GM19372 (cell line): ENCODE data around the gene MAGEA2B.
"Not testable (repeated sequence)": the region's sequence is repeated elsewhere in the genome, so short reads cannot be mapped to it uniquely, and the experiment has no call there.

Experiments
- ATAC-seq: cut with Tn5 transposase; IDR thresholded peaks from one replicate; pipeline ENCODE4 v1.9.1; 2021; ENCODE audit warnings: mild to moderate bottlenecking, low read depth, moderate library complexity; ENCODE audit not compliant: unreplicated experiment

The MAGEA2B gene, protein sequence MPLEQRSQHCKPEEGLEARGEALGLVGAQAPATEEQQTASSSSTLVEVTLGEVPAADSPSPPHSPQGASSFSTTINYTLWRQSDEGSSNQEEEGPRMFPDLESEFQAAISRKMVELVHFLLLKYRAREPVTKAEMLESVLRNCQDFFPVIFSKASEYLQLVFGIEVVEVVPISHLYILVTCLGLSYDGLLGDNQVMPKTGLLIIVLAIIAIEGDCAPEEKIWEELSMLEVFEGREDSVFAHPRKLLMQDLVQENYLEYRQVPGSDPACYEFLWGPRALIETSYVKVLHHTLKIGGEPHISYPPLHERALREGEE

DNA sequence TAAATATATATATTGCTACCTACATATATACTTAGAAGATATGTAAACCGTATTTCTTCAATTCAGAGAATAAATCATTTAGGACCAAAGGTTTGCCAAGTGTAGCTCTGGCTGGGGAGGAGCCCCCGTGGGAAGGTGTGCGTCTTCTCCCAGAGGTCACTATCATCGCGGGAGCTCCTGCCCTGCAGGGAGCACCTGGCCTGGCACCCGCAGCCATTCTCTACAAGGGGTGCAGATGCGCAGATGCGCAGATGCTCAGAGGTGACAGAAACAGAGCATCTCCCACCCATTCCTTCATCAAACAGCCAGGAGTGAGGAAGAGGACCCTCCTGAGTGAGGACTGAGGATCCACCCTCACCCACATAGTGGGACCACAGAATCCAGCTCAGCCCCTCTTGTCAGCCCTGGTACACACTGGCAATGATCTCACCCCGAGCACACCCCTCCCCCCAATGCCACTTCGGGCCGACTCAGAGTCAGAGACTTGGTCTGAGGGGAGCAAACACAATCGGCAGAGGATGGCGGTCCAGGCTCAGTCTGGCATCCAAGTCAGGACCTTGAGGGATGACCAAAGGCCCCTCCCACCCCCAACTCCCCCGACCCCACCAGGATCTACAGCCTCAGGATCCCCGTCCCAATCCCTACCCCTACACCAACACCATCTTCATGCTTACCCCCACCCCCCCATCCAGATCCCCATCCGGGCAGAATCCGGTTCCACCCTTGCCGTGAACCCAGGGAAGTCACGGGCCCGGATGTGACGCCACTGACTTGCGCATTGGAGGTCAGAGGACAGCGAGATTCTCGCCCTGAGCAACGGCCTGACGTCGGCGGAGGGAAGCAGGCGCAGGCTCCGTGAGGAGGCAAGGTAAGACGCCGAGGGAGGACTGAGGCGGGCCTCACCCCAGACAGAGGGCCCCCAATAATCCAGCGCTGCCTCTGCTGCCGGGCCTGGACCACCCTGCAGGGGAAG, at the start of gene MAGEA2B:
TSS of gene MAGEA2B (plus strand) at position 814 of the 973 bp plus-strand sequence. CDS start 2,479 bp downstream, outside the sequence.
- ATAC-seq, result not testable (repeated sequence)

DNA sequence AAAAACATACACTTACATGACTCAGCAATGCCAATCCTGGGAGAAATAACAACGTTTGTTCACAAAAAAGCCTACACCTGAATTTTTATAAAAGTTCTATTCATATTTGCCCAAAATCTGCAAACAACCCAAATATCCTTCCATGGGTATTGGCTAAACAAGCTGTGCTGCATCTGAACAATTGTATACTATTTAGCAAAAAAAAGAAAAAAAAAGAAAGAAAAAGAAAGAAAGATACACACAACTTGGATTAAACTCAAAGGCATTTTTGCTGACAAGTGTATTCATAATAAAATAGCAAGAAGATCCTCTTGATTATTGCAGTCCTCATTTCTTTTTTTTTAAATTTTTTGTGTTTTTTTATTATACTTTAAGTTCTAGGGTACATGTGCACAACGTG, 40.3 kb upstream of the MAGEA2B start:
- no peak for ATAC-seq

DNA sequence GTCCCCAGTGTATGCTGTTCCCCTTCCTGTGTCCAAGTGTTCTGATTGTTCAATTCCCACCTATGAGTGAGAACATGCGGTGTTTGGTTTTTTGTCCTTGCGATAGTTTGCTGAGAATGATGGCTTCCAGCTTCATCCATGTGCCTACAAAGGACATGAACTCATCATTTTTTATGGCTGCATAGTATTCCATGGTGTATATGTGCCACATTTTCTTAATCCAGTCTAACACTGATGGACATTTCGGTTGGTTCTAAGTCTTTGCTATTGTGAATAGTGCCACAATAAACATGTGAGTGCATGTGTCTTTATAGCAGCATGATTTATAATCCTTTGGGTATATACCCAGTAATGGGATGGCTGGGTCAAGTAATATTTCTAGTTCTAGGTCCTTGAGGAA, 39.8 kb upstream of the MAGEA2B start:
- ATAC-seq, result not testable (repeated sequence)

DNA sequence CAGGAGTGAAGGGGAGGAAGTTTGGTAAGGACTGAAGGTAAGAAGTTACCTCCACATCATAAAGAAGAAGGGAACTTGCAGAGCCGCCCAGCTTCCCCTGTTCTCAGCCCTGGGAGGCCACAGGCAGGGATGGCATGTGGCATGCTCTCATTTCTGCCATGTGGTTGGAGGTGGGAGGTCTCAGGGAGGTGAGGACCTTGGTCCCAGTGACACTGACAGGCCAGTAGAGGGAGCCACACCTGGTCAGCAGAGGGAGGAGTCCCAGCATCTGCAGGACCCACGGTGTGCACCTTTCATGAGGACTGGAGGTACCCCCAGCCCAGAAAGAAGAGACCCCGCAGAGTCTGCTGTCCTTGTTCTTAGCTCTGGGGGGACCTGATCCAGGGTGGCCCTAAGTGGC, 33.4 kb upstream of the MAGEA2B start:
- peak; percentile 90 for ATAC-seq

DNA sequence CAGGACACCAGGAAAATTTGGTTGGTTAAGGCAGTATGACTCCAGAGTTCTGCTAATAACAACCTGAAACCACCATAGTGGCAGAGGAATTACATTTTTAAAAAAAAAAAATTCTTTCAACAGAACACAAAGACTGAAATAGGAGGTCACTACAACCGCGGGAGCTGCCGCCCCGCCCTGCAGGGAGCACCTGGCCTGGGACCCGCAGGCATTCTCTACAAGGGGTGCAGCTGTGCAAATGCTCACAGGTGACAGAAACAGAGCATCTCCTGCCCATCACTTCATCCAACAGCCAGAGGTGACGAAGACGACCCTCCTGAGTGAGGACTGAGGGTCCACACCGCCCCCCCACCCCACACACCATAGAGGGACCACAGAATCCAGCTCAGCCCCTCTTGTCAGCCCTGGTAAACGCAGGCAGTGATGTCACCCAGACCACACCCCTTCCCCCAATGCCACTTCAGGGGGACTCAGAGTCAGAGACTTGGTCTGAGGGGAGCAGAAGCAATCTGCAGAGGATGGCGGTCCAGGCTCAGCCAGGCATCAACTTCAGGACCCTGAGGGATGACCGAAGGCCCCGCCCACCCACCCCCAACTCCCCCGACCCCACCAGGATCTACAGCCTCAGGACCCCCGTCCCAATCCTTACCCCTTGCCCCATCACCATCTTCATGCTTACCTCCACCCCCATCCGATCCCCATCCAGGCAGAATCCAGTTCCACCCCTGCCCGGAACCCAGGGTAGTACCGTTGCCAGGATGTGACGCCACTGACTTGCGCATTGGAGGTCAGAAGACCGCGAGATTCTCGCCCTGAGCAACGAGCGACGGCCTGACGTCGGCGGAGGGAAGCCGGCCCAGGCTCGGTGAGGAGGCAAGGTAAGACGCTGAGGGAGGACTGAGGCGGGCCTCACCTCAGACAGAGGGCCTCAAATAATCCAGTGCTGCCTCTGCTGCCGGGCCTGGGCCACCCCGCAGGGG, 16.2 kb upstream of the MAGEA2B start, which contains the start of gene MAGEA3:
TSS of gene MAGEA3 (plus strand) at position 843 of the 980 bp plus-strand sequence. CDS start 2,039 bp downstream, outside the sequence.
- not testable (repeated sequence) for ATAC-seq

DNA sequence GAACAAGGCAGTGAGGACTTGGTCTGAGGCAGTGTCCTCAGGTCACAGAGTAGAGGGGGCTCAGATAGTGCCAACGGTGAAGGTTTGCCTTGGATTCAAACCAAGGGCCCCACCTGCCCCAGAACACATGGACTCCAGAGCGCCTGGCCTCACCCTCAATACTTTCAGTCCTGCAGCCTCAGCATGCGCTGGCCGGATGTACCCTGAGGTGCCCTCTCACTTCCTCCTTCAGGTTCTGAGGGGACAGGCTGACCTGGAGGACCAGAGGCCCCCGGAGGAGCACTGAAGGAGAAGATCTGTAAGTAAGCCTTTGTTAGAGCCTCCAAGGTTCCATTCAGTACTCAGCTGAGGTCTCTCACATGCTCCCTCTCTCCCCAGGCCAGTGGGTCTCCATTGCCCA, 14.0 kb upstream of the MAGEA2B start:
- ATAC-seq, result not testable (repeated sequence)

DNA sequence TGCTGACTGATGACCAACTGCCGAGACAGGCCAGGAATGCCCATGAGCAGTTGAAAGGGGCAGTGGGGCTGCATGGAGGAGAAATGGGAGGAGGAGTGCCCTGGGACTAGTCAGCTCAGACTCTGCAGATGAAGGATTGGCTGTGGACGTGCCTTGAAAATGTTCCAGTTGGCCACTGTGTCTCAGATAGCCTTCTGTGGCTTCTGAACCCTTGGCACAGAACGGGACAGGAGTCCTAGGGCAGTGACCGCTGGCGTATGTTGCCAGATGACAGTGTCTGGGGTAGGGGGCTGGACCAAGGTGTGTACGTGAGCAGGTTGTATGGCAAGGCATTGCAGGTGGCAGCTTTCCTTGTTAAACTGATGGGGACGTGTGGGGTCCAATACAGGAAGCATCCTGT, 7.9 kb upstream of the MAGEA2B start:
- not testable (repeated sequence) for ATAC-seq

DNA sequence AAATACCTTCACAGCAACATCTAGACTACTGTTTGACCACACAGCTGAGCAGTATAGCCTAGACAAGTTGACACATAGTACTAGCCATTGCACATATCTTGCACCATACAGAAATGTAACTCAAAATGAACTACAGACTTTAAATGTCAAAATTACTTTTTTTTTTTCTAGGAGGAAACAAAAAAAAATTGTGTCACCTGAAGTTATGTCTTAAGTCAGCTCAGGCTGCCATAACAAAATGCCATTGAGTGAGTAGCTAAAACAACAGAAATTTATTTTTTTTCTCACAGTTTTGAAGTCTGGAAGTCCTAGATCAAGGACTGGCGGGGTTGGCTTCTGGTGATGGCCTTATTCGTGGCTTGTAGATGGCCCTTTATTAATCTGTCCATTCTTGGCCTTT, 5.3 kb upstream of the MAGEA2B start, which contains the start of gene CSAG2:
TSS of gene CSAG2 (minus strand) at position 101 of the 400 bp plus-strand sequence. CDS start 161 bp downstream, outside the sequence.
- ATAC-seq, result not testable (repeated sequence)

DNA sequence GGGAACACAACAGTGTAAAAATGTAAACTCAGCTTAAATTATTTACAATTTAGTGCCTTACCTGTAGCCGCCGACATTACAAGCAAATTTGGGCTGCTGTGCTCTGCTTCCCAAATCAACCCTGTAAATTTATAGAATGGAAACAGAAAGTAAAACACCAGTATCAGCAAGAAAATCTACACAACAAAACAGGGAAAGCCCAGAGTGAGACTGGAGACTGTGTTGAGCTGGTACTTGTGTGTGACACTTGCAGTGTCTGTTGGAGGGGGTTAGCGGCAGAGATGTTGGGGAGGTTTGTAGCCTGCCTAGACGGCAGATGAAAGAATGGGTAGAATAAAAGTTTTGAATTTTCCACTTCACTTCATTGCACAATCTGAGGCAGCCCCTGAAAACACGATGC, 1.2 kb upstream of the MAGEA2B start:
- ATAC-seq, result not testable (repeated sequence)

DNA sequence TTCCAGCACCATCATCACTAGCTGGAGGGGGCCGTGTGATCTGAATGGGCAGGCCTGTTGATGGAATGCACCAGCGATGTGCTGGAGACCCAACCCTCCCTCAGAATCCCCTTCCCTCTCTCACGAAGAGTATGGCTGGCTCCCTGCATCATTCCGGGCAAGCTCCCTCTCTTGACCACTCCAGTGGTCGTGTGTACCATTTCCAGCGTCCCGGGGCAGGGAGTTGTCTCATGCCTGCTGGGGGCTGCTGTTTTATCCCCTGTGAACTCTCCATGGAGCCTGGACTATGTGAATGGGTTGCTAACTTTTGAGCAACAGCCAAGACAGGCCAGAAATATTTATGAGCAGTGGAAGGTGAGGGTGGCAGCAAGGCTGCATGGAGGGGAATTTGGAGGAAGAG, 11.0 kb downstream of the MAGEA2B start:
- ATAC-seq, result no peak

DNA sequence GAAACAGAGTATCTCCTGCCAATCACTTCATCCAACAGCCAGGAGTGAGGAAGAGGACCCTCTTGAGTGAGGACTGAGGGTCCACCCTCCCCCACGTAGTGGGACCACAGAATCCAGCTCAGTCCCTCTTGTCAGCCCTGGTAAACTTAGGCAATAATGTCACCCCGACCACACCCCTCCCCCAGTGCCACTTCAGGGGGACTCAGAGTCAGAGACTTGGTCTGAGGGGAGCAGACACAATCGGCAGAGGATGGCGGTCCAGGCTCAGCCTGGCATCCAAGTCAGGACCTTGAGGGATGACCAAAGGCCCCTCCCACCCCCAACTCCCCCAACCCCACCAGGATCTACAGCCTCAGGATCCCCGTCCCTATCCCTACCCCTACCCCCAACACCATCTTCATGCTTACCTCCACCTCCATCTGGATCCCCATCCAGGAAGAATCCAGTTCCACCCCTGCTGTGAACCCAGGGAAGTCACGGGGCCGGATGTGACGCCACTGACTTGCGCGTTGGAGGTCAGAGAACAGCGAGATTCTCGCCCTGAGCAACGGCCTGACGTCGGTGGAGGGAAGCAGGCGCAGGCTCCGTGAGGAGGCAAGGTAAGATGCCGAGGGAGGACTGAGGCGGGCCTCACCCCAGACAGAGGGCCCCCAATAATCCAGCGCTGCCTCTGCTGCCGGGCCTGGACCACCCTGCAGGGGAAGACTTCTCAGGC, 19.0 kb downstream of the MAGEA2B start, which contains the start of the genes CSAG1 and MAGEA12:
TSS of gene CSAG1 (minus strand) at position 461 of the 715 bp plus-strand sequence. CDS start 1,261 bp downstream, outside the sequence.
TSS of gene MAGEA12 (plus strand) at position 497 of the 715 bp plus-strand sequence. CDS start 2,405 bp downstream, outside the sequence.
- no peak for ATAC-seq

DNA sequence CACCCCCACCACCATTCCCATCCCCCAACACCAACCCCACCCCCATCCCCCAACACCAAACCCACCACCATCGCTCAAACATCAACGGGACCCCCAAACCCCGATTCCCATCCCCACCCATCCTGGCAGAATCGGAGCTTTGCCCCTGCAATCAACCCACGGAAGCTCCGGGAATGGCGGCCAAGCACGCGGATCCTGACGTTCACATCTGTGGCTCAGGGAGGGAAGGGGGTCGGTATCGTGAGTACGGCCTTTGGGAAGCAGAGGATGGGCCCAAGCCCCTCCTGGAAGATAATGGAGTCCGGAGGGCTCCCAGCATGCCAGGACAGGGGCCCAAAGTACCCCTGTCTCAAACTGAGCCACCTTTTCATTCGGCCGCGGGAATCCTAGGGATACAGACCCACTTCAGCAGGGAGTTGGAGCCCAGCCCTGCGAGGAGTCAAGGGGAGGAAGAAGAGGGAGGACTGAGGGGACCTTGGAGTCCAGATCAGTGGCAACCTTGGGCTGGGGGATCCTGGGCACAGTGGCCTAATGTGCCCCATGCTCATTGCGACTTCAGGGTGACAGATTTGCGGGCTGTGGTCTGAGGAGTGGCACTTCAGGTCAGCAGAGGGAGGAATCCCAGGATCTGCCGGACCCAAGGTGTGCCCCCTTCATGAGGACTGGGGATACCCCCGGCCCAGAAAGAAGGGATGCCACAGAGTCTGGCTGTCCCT, 19.9 kb downstream of the MAGEA2B start:
- not testable (repeated sequence) for ATAC-seq

DNA sequence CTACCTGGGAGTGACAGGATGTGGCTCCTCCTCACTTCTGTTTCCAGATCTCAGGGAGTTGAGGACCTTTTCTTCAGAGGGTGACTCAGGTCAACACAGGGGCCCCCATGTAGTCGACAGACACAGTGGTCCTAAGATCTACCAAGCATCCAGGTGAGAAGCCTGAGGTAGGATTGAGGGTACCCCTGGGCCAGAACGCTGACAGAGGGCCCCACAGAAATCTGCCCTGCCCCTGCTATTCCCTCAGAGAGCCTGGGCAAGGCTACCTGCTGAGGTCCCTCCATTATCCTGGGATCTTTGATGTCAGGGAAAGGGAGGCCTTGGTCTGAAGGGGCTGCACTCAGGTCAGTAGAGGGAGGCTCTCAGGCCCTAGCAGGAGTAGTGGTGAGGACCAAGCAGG, 20.7 kb downstream of the MAGEA2B start:
- no peak for ATAC-seq

DNA sequence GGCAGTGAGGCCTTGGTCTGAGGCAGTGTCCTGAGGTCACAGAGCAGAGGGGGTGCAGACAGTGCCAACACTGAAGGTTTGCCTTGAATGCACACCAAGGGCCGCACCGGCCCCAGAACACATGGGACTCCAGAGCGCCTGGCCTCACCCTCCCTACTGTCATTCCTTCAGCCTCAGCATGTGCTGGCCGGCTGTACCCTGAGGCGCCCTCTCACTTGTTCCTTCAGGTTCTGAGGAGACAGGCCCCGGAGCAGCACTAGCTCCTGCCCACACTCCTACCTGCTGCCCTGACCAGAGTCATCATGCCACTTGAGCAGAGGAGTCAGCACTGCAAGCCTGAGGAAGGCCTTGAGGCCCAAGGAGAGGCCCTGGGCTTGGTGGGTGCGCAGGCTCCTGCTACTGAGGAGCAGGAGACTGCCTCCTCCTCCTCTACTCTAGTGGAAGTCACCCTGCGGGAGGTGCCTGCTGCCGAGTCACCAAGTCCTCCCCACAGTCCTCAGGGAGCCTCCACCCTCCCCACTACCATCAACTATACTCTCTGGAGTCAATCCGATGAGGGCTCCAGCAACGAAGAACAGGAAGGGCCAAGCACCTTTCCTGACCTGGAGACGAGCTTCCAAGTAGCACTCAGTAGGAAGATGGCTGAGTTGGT, 21.6 kb downstream of the MAGEA2B start:
- no peak for ATAC-seq

DNA sequence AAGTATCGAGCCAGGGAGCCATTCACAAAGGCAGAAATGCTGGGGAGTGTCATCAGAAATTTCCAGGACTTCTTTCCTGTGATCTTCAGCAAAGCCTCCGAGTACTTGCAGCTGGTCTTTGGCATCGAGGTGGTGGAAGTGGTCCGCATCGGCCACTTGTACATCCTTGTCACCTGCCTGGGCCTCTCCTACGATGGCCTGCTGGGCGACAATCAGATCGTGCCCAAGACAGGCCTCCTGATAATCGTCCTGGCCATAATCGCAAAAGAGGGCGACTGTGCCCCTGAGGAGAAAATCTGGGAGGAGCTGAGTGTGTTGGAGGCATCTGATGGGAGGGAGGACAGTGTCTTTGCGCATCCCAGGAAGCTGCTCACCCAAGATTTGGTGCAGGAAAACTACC, 22.1 kb downstream of the MAGEA2B start:
- ATAC-seq, result not testable (repeated sequence)

DNA sequence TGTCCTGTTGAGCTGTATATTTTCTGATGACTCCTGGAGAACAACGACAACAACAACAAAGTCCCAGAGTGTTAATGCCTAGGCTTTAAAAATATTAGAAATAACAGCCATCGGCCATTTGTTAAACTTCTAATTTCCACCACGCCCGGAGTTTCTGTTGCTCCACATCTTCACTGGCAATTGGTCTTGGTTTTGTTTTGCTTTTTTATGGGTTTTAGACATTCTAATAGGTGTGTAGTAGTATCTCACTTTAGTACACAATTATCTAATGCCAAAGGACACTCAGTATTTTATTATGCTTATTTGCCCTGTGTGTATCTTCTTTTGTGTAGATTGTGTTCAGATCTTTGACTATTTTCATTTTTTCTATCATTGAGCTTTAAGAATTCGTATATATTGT, 24.1 kb downstream of the MAGEA2B start:
- ATAC-seq, result no peak

DNA sequence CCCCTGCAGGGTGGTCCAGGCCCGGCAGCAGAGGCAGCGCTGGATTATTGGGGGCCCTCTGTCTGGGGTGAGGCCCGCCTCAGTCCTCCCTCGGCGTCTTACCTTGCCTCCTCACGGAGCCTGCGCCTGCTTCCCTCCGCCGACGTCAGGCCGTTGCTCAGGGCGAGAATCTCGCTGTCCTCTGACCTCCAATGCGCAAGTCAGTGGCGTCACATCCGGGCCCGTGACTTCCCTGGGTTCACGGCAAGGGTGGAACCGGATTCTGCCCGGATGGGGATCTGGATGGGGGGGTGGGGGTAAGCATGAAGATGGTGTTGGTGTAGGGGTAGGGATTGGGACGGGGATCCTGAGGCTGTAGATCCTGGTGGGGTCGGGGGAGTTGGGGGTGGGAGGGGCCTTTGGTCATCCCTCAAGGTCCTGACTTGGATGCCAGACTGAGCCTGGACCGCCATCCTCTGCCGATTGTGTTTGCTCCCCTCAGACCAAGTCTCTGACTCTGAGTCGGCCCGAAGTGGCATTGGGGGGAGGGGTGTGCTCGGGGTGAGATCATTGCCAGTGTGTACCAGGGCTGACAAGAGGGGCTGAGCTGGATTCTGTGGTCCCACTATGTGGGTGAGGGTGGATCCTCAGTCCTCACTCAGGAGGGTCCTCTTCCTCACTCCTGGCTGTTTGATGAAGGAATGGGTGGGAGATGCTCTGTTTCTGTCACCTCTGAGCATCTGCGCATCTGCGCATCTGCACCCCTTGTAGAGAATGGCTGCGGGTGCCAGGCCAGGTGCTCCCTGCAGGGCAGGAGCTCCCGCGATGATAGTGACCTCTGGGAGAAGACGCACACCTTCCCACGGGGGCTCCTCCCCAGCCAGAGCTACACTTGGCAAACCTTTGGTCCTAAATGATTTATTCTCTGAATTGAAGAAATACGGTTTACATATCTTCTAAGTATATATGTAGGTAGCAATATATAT, 39.5 kb downstream of the MAGEA2B start, which contains the start of gene MAGEA2:
TSS of gene MAGEA2 (minus strand) at position 157 of the 965 bp plus-strand sequence. CDS start 2,479 bp downstream, outside the sequence.
- not testable (repeated sequence) for ATAC-seq
